Suprapubic skin (tissue), 2 donors: ENCODE measurements around the gene TM4SF20.

Experiments
- EP300 ChIP-seq: sonication (generic); formaldehyde crosslinking; IDR thresholded peaks from one replicate; pipeline ENCODE4 v1.6.1; 2017; ENCODE audit warnings: antibody characterized with exemption
- POLR2A ChIP-seq, 2 donors: fragments of 450-650 bp; IDR thresholded peaks; one replicate each; pipeline ENCODE4 v1.6.1; 2017; ENCODE audit warnings: antibody characterized with exemption in 2 of 2, mild to moderate bottlenecking in 2 of 2, moderate library complexity in 2 of 2

- no peak for TF ChIP-seq POLR2A (IDR thresholded peaks at IDR 0.05)
- no peak for TF ChIP-seq EP300
Measured at GRCh38 chr2:227406177-227407031, 27.3 kb upstream of the TM4SF20 start.
